OCI-LY1 (cell line): ENCODE results near the gene HNRNPK.

Experiments used
- CTCF ChIP-seq: fragments of 200-600 bp; sonication (generic), shearing (Covaris generic); IDR thresholded peaks from 2 replicates; pipeline ENCODE4 v1.5.1; 2017; ENCODE audit warnings: mild to moderate bottlenecking, antibody characterized with exemption, low read length, moderate library complexity, mixed read lengths
- EZH2 ChIP-seq: fragments of 200-600 bp; sonication (generic), shearing (Covaris generic); IDR thresholded peaks from 2 replicates; pipeline ENCODE4 v1.8.0; 2017; ENCODE audit warnings: borderline replicate concordance, mixed run types, mild to moderate bottlenecking, antibody characterized with exemption, low read length, moderate library complexity, mixed read lengths

DNA sequence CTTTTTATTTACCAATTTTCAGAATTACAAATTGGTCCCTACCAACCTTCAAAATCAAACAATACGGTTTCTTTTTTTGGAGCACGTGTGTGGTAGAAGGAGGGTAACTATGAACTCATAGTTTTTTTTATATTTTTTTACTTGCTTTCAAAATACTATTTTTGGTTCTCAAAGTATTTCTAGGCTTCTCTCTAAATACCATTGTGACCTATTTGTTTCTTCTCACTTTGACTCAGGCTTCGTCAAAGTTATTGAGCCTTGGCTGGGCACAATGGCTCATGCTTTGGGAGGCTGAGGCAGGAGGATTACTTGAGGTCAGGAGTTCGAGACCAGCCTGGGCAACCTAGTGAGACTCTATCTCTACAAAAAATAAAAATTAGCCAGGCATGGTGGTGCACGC lies 47.2 kb downstream of the HNRNPK start:
- TF ChIP-seq CTCF (no peak), EZH2 (no peak)
